Inferior parietal cortex (tissue), 1 donor: ENCODE measurements around the gene ZYG11A.
"Not testable (repeated sequence)": the region's sequence is repeated elsewhere in the genome, so short reads cannot be mapped to it uniquely, and the experiment has no call there.

ENCODE experiments used
- DNase-seq: peaks from one replicate; pipeline ENCODE4 v3.0.0-alpha.2; 2016; ENCODE audit errors: extremely low spot score

Gene ZYG11A

GRCh38 chr1:52842643-52843310 lies at the start of gene ZYG11A:
TSS of gene ZYG11A (plus strand) at chr1:52842760. CDS start at chr1:52842884, 124 bp downstream.
- no peak for DNase-seq

- not testable (repeated sequence) for DNase-seq
Observed at GRCh38 chr1:52793717-52794116, 48.8 kb upstream of the ZYG11A start.

- no peak for DNase-seq
Observed at GRCh38 chr1:52795464-52795863, 47.1 kb upstream of the ZYG11A start.

- no peak for DNase-seq
Observed at GRCh38 chr1:52798331-52798730, 44.2 kb upstream of the ZYG11A start.

GRCh38 chr1:52801011-52801410 lies 41.5 kb upstream of the ZYG11A start:
- no peak for DNase-seq

GRCh38 chr1:52804083-52804482 lies 38.5 kb upstream of the ZYG11A start:
- not testable (repeated sequence) for DNase-seq

- DNase-seq = no peak
Observed at GRCh38 chr1:52814465-52814864, 28.1 kb upstream of the ZYG11A start.

- DNase-seq = not testable (repeated sequence)
Observed at GRCh38 chr1:52820830-52821229, 21.7 kb upstream of the ZYG11A start.

GRCh38 chr1:52825868-52826267 lies 16.7 kb upstream of the ZYG11A start:
- no peak for DNase-seq

GRCh38 chr1:52834798-52835197 lies 7.8 kb upstream of the ZYG11A start:
- DNase-seq = no peak

GRCh38 chr1:52836035-52836434 lies 6.5 kb upstream of the ZYG11A start:
- DNase-seq = no peak

GRCh38 chr1:52839175-52839574 lies 3.4 kb upstream of the ZYG11A start:
- DNase-seq = not testable (repeated sequence)

GRCh38 chr1:52845119-52845518 lies 2.6 kb downstream of the ZYG11A start:
- DNase-seq = not testable (repeated sequence)

GRCh38 chr1:52848423-52848822 lies 5.9 kb downstream of the ZYG11A start:
- DNase-seq = no peak

- no peak for DNase-seq
Observed at GRCh38 chr1:52850951-52851350, 8.4 kb downstream of the ZYG11A start.

- no peak for DNase-seq
Observed at GRCh38 chr1:52852854-52853253, 10.3 kb downstream of the ZYG11A start.

GRCh38 chr1:52855584-52855983 lies 13.0 kb downstream of the ZYG11A start:
- no peak for DNase-seq

GRCh38 chr1:52856026-52856425 lies 13.5 kb downstream of the ZYG11A start:
- DNase-seq = no peak

GRCh38 chr1:52857443-52857842 lies 14.9 kb downstream of the ZYG11A start:
- no peak for DNase-seq

- DNase-seq = no peak
Observed at GRCh38 chr1:52862666-52863458, 20.3 kb downstream of the ZYG11A start.

- no peak for DNase-seq
Observed at GRCh38 chr1:52867087-52867863, 24.7 kb downstream of the ZYG11A start.

- not testable (repeated sequence) for DNase-seq
Observed at GRCh38 chr1:52869727-52870126, 27.2 kb downstream of the ZYG11A start.
